ENCODE measurements around the gene CISD3.

CISD3 gene

DNA sequence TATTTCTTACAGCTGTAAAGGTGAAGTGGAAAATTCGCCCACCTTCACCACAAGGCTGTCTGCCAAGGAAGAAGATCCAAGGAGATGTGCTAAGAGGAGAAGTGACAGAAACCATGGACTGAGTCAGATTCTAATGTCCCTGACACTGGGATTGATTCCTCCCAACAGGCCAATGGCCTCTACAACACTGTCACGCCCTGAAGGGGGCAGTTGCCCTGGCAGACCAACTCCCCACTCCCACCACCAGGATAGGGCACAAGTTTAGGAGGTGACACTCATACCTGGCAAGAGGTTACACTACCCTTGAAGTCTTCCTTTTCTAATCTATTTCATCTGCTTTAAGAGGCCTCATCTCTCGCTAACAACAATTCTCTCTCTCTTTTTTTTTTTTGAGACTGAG, 53.1 kb downstream of the CISD3 start:
- no peak for DNase-seq
